ENCODE data around the gene IGSF9B. TPM values are rescaled to one million over a fixed set of nuclear protein-coding genes. Genes with fewer than 3 reads are reported as not detected.
A peak's percentile ranks its signal among the peaks of the same experiment; 100 is the strongest.

IGSF9B gene
- total and polyA plus RNA-seq, 2 donors from 2014 or later, result 0.86 to 10.4 TPM

- peak in 4 of 5 donors; percentile 55 to 70 (median 63) for DNase-seq
Measured at GRCh38 chr11:133953547-133953946, 3.2 kb downstream of the IGSF9B start.

GRCh38 chr11:133952199-133953190 lies 4.3 kb downstream of the IGSF9B start:
- H3K36me3 ChIP-seq (ENCODE audit: control insufficient read depth in 2 of 3, insufficient read depth in 3 of 3, low read length in 3 of 3), result no peaks in the 10 kb centered on the region
- intact Hi-C loops (cut with DNase I), result loop anchor here (10.0 kb wide), 1 partner anchor 82 kb away; no protein-coding TSS in a partner anchor
- DNase-seq (peak in 1 of 5 donors; percentile 68), FAIRE-seq (no peak)
- peaks cover 0 to 2% (median 0%) of the 10 kb centered on the region in 3 donors for H3K9me3 ChIP-seq (ENCODE audit: control insufficient read depth in 2 of 3, insufficient read depth in 1 of 3, low read length in 3 of 3)
- peaks cover 0 to 10% (median 2%) of the 10 kb centered on the region in 3 donors for H3K4me1 ChIP-seq (ENCODE audit: control insufficient read depth in 2 of 3, insufficient read depth in 2 of 3, low read depth in 1 of 3, low read length in 3 of 3)
- H3K27ac ChIP-seq (ENCODE audit: low read depth in 2 of 2, low read length in 2 of 2), result no peak overlapping the region
- no peak for TF ChIP-seq CTCF (IDR thresholded peaks at IDR 0.05; ENCODE audit: borderline replicate concordance, extremely low read depth, insufficient read depth)
- no peak overlapping the region for H3K9ac ChIP-seq (ENCODE audit: low read length in 3 of 3)
- H3K27me3 ChIP-seq (ENCODE audit: control insufficient read depth, insufficient read depth, low read length), result peaks cover 10% of the 10 kb centered on the region
- no peak overlapping the region for H3K4me3 ChIP-seq (ENCODE audit: low read length in 3 of 3)

More at GRCh38 chr11:133953547-133953946, 3.2 kb downstream of the IGSF9B start:
- Histone ChIP-seq H3K4me3 (ENCODE audit: low read length in 3 of 3) (no peak overlapping the region), H3K9ac (ENCODE audit: low read length in 3 of 3) (no peak overlapping the region), H3K9me3 (ENCODE audit: control insufficient read depth in 2 of 3, insufficient read depth in 1 of 3, low read length in 3 of 3) (peaks cover 0 to 2% (median 0%) of the 10 kb centered on the region in 3 donors), H3K27ac (ENCODE audit: low read depth in 2 of 2, low read length in 2 of 2) (no peak overlapping the region), H3K36me3 (ENCODE audit: control insufficient read depth in 2 of 3, insufficient read depth in 3 of 3, low read length in 3 of 3) (no peaks in the 10 kb centered on the region), H3K4me1 (ENCODE audit: control insufficient read depth in 2 of 3, insufficient read depth in 2 of 3, low read depth in 1 of 3, low read length in 3 of 3) (peaks cover 0 to 10% (median 2%) of the 10 kb centered on the region in 3 donors), H3K27me3 (ENCODE audit: control insufficient read depth, insufficient read depth, low read length) (peaks cover 14% of the 10 kb centered on the region)
- FAIRE-seq, result no peak
- intact Hi-C loops (cut with DNase I), result loop anchor here (10.0 kb wide), 1 partner anchor 81 kb away; no protein-coding TSS in a partner anchor
- TF ChIP-seq CTCF (IDR thresholded peaks at IDR 0.05; ENCODE audit: borderline replicate concordance, extremely low read depth, insufficient read depth), result no peak

- intact Hi-C loops (cut with DNase I), result loop anchor here (10.0 kb wide), 1 partner anchor 83 kb away; no protein-coding TSS in a partner anchor
- DNase-seq, result peak in 4 of 5 donors; percentile 91 to 94 (median 91)
- peaks cover 10% of the 10 kb centered on the region for H3K27me3 ChIP-seq (ENCODE audit: control insufficient read depth, insufficient read depth, low read length)
- FAIRE-seq, result no peak
- peaks cover 0 to 10% (median 2%) of the 10 kb centered on the region in 3 donors for H3K4me1 ChIP-seq (ENCODE audit: control insufficient read depth in 2 of 3, insufficient read depth in 2 of 3, low read depth in 1 of 3, low read length in 3 of 3)
- no peak overlapping the region for H3K9ac ChIP-seq (ENCODE audit: low read length in 3 of 3)
- H3K27ac ChIP-seq (ENCODE audit: low read depth in 2 of 2, low read length in 2 of 2), result no peak overlapping the region
- no peak for TF ChIP-seq CTCF (IDR thresholded peaks at IDR 0.05; ENCODE audit: borderline replicate concordance, extremely low read depth, insufficient read depth)
- no peak overlapping the region for H3K4me3 ChIP-seq (ENCODE audit: low read length in 3 of 3)
- H3K9me3 ChIP-seq (ENCODE audit: control insufficient read depth in 2 of 3, insufficient read depth in 1 of 3, low read length in 3 of 3), result peaks cover 0 to 2% (median 0%) of the 10 kb centered on the region in 3 donors
- no peaks in the 10 kb centered on the region for H3K36me3 ChIP-seq (ENCODE audit: control insufficient read depth in 2 of 3, insufficient read depth in 3 of 3, low read length in 3 of 3)
Measured at GRCh38 chr11:133951327-133952198, 5.2 kb downstream of the IGSF9B start.

All from kidney (tissue), 14 donors.